GM18520 (cell line): Measurements from ENCODE around the gene PRSS8.
"Not testable (repeated sequence)": the region's sequence is repeated elsewhere in the genome, so short reads cannot be mapped to it uniquely, and the experiment has no call there.

ENCODE experiments used
- ATAC-seq: cut with Tn5 transposase; IDR thresholded peaks from one replicate; pipeline ENCODE4 v1.9.1; 2021; ENCODE audit not compliant: unreplicated experiment

Gene PRSS8

GRCh38 chr16:31145398-31145990, 10.0 kb upstream of the PRSS8 start:
- no peak for ATAC-seq

GRCh38 chr16:31144418-31144817, 8.9 kb upstream of the PRSS8 start:
- not testable (repeated sequence) for ATAC-seq

- ATAC-seq: no peak
These were observed 8.2 kb upstream of the PRSS8 start for GRCh38 chr16:31143694-31144148.

DNA sequence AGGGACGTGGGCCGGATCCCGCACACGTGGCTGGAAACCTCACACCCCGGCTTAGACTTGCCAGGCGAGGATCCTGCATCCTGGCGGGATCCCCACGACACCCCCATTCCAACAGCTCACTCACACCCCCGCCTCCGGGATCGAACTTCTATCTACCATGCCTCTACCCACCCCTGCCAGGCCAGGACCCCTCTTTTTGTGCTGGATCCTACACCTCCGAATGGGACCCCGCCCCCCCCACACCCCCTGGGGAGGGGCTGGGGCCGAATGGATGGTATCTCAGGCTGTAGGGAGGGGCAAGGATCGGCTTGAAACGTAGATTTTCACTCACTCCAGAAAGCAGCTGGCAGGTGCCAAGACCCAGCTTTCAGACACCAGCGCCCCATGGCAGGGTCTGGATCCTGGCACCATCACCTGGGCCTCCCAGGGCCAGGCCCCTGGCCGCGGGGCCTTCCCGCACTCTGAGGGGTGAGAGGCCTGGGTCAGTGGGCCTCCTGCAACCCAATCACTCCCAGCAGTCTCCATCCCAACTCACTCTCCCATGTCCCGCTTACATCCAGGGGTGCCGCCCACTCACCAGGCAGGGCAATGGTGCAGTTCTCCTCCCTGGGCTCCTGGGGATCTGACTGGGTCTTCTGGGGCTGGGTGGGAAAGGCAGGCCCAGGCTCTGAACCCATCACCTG, 7.6 kb upstream of the PRSS8 start:
- ATAC-seq: no peak

DNA sequence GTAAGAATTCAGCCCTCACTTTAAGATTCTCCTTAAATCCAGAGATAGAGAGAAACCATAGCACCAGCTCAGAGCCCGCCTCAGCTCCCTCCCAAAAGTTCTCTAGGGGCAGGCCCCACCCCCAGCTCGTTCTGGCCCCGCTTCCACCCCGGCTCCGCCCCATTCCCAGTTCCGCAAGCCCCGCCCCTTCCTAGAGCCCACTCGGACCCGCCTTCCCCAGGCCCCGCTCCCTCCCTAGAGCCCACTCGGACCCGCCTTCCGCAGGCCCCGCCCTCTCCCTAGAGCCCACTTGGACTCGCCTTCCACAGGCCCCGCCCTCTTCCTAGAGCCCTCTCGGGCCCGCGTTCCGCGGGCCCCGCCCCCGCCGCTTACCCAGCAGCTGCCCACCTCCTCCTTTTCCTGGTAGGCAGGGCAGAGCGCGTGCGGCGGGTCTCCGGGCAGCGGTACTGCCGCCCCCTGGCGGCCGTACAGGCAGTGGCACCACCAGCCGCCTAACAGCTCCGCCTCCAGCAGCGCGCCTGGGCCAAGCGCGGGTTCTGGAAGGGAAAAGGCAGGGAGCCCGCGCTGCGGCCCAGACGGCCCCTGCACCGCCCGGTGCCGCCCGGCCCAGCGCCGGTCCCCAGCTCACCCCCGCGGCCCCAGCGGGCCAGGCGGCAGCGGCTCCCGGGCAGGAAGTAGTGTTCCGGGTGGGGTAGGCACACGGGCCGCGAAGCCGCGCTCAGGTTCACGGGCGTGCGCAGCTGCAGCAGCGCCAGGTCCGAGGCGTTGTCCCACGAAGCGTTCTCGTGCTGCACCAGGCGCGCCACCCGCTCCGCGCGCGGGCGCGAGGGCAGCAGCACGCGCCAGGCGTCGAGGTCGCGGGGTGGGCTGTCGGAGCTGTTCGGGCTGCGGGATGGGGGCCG, 6.8 kb upstream of the PRSS8 start:
- ATAC-seq: peak; percentile 80

GRCh38 chr16:31141489-31142108, 6.1 kb upstream of the PRSS8 start:
- ATAC-seq: no peak

DNA sequence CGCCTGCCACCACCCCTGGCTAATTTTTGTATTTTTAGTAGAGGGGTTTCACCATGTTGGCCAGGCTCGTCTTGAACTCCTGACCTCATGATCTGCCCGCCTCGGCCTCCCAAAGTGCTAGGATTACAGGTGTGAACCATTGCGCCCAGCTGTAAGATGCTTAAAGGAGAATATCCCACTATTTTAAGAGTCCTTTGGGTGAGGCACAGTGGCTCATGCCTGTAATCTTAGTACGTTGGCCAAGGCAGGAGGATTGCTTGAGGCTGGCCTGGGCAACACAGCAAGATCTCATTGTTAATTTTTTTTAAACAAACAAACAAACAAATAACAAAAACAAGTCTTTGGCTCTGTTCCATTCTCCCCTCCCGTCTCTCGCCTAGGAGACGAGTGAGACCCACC, 5.5 kb upstream of the PRSS8 start:
- not testable (repeated sequence) for ATAC-seq

DNA sequence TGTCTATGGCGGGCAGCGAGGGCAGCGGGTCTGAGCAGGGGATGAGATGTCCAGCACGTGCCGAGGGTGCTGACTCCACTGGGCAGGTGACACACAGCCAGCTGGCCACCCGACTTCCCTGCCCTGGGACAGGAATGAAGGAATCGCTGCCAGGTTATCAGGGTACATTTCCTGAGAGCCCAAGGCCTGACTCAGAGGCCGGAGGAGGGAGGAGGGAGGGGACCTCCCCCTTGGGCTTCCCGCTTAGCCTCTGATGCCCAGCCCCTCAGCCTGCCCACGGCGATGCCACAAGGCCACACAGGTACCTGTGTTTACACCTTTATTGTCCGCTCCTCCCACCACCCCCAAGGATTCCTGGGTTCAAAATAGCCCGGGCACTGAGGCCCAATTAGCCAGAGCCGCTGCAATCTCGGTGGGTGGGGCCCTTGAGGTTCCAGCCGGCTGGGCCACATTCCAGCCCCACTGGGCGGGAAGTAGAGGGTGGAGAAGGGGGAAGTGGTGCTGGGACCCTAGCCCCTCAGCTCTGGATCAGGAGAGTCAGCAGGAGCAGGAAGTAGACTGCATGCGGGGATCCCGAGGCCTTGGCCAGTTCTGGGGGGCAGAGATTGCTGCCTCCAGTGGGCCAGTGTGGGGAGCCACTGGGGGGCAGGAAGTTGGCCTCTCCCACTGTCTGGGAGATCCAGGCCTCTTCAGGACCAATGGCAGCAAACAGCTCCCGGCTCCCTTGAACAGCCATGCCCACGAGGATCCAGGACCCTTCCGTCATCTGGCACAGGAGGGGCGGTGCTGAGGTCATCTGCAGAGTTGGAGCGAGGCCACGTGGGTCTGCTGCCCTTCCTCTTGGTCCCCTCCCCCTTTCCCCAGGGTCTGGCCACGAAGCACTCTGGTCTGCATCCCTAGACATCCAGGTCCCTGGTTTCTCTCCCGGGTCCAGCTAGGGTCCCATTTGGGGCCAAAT, 3.4 kb upstream of the PRSS8 start:
- ATAC-seq: no peak

GRCh38 chr16:31136822-31137499, 1.4 kb upstream of the PRSS8 start:
- not testable (repeated sequence) for ATAC-seq

DNA sequence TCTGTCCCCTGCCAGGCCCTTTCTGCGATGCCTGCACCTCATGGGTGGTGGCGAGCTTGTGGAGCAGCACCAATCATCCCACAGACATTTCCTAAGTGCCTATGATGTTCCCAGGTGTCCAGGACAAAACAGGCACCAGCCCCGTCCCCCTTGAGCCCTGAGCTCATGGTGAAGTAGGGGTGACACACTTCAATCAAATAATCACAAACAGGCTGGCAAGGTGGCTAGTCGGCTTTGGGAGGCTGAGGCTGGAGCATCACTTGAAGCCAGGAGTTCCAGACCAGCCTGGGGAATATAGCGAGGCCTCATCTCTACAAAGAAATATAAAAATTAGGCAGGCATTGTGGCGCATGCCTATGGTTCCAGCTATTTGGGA, 748 bp upstream of the PRSS8 start:
- ATAC-seq: no peak

GRCh38 chr16:31134625-31135534, 647 bp downstream of the PRSS8 start:
- ATAC-seq: no peak

DNA sequence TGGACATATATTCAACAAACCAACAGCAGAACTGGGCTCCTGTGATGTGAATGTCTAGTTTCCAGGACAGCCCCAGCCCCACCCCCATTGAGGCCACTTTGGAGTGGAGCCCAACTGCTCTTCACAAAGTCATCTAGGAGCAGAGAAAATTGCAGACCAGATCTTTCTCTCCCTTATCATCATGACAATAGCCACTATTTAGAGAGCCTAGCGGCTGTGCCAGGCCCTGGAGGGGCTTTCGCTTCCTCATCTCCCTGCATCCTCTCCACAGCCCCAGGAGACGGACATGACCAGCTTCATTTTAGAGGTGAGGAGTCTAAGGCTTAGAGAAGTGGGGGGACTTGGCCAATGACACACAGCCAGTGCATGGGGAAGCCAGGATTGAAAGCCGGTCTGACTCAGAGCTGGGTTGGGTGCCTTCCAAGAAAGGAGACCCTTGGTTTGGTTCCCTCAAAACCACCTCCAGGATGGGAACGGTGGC, 1.4 kb downstream of the PRSS8 start:
- no peak for ATAC-seq

GRCh38 chr16:31133046-31133501, 2.5 kb downstream of the PRSS8 start:
- no peak for ATAC-seq

DNA sequence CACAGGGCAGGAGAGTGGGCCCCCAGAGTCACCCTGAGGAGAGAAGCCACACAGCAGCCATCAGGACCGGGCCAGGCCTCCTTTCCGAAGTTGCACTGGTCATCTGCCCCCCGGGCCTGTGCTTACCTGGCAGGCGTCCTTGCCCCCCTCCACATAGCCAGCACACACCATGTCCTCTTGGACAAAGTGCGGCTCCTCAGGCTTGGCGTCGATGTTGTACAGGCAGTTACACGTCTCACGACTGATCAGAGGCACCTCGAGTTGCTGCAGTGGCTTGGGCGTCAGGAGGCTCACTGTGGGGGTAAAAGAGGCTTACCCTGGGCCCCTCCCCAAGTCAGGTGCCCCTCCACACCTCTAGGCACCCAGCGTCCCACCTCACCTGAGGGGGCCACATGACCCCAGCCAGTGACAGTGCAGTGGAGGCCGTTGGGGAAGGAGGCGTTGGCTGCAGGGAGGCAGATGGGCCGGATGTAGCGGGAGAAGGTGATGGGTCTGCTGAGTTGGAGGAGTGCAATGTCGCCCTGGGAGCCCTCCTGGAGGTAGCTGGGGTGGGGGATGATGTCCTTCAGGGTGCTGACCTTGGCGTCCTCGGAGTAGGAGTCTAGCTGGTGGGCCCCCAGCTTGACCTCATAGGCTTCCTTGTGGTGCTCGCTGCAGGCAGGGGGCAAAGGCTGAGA, 3.1 kb downstream of the PRSS8 start:
- no peak for ATAC-seq

- ATAC-seq: no peak
These were observed 3.7 kb downstream of the PRSS8 start for GRCh38 chr16:31131841-31132271.

- ATAC-seq: no peak
These were observed 4.1 kb downstream of the PRSS8 start for GRCh38 chr16:31131416-31131815.

DNA sequence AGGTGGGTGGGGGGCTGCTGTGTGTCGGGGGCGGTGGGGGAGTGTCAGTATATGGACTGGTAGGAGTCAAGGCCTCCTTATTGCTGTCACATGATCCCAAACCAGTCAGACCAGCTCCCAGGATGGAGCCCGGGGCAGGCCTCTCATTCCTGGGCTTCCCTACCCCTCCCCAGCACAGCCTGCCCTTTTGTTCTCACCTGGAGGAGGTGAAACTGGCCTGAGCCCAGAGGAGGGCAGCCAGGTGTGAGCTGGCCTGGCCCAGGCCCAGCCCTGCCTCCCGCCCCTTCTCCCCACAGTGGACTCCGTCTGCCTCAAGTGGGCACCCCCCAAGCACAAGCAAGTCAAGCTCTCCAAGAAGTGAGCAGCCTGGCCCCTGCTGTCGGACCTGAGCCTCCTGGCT, 4.6 kb downstream of the PRSS8 start:
- no peak for ATAC-seq
